WTC11 (cell line): ENCODE results near the gene PRRC2C. TPM values are rescaled to one million over a fixed set of nuclear protein-coding genes. Genes with fewer than 3 reads are reported as not detected.

Experiments used
- ATAC-seq: fragments of 200-7000 bp; cut with Tn5 transposase; 2 replicates; pipeline ENCODE4 v1.10.0; 2021; ENCODE audit warnings: mild to moderate bottlenecking, moderate library complexity
- CTCF ChIA-PET: fragments of 300-600 bp; sonication (Branson Sonifier 250); formaldehyde crosslinking; loops from one replicate; lab custom pipeline; 2021; ENCODE audit warnings: antibody characterized with exemption; lab: Charles Lee
- POLR2A ChIA-PET: fragments of 350-600 bp; sonication (Branson Sonifier 250); formaldehyde crosslinking; loops from one replicate; lab custom pipeline; 2021; ENCODE audit warnings: antibody characterized with exemption; lab: Charles Lee
- DNase-seq: peaks from one replicate; pipeline ENCODE4 v3.0.0; 2021; ENCODE audit warnings: low spot score
- H3K27ac Mint-ChIP-seq: 2 replicates; pipeline ENCODE4 v1.8.0; 2021; ENCODE audit warnings: mixed read lengths
- H3K27me3 Mint-ChIP-seq: 2 replicates; pipeline ENCODE4 v1.8.0; 2021; ENCODE audit warnings: low read depth, mild to moderate bottlenecking, moderate library complexity, mixed read lengths
- H3K36me3 Mint-ChIP-seq: 2 replicates; pipeline ENCODE4 v1.8.0; 2021; ENCODE audit warnings: mixed read lengths
- H3K4me1 Mint-ChIP-seq: 2 replicates; pipeline ENCODE4 v1.8.0; 2022; ENCODE audit warnings: mixed read lengths
- H3K4me3 Mint-ChIP-seq: 2 replicates; pipeline ENCODE4 v1.8.0; 2021; ENCODE audit warnings: mild to moderate bottlenecking, moderate library complexity, mixed read lengths
- H3K9me3 Mint-ChIP-seq: 2 replicates; pipeline ENCODE4 v1.8.0; 2021; ENCODE audit warnings: mixed read lengths
- AR ChIP-seq: fragments of 250-450 bp; sonication (Bioruptor Pico); IDR thresholded peaks from 2 replicates; pipeline ENCODE4 v1.9.0; 2021; ENCODE audit warnings: mild to moderate bottlenecking
- ATF1 ChIP-seq: sonication (generic); formaldehyde crosslinking; IDR thresholded peaks from 2 replicates; pipeline ENCODE4 v1.8.1; 2023; ENCODE audit warnings: mild to moderate bottlenecking, moderate library complexity, missing genetic modification reagents
- ATF2 ChIP-seq: sonication (generic); formaldehyde crosslinking; IDR thresholded peaks from 2 replicates; pipeline ENCODE4 v1.8.1; 2022; ENCODE audit warnings: low read depth, missing genetic modification reagents, borderline replicate concordance
- ATF3 ChIP-seq: sonication (generic); formaldehyde crosslinking; conservative IDR thresholded peaks from 2 replicates; pipeline ENCODE4 v1.8.1; 2022; ENCODE audit warnings: mild to moderate bottlenecking, missing genetic modification reagents
- CREM ChIP-seq: sonication (generic); formaldehyde crosslinking; IDR thresholded peaks from 2 replicates; pipeline ENCODE4 v1.8.1; 2022; ENCODE audit warnings: mild to moderate bottlenecking, missing genetic modification reagents, moderate library complexity
- ERG ChIP-seq: fragments of 250-450 bp; sonication (Bioruptor Pico); IDR thresholded peaks from 2 replicates; pipeline ENCODE4 v1.8.0; 2021; ENCODE audit warnings: mild to moderate bottlenecking
- MLX ChIP-seq: sonication (generic); formaldehyde crosslinking; IDR thresholded peaks from 2 replicates; pipeline ENCODE4 v1.8.1; 2023; ENCODE audit warnings: mild to moderate bottlenecking, missing genetic modification reagents, moderate library complexity
- NFE2L1 ChIP-seq: sonication (generic); formaldehyde crosslinking; IDR thresholded peaks from 2 replicates; pipeline ENCODE4 v1.8.1; 2023; ENCODE audit warnings: missing genetic modification reagents
- NFYB ChIP-seq: sonication (generic); formaldehyde crosslinking; conservative IDR thresholded peaks from 2 replicates; pipeline ENCODE4 v1.8.0; 2022; ENCODE audit warnings: low read depth, missing genetic modification reagents
- NR3C1 ChIP-seq: sonication (generic); formaldehyde crosslinking; conservative IDR thresholded peaks from 2 replicates; pipeline ENCODE4 v1.8.1; 2023; ENCODE audit warnings: low read depth, mild to moderate bottlenecking, missing genetic modification reagents
- PRDM15 ChIP-seq: sonication (generic); formaldehyde crosslinking; IDR thresholded peaks from 2 replicates; pipeline ENCODE4 v1.8.0; 2022; ENCODE audit warnings: missing genetic modification reagents
- PRRX2 ChIP-seq: fragments of 250-450 bp; sonication (Bioruptor Pico); IDR thresholded peaks from 2 replicates; pipeline ENCODE4 v1.8.0; 2021; ENCODE audit warnings: mild to moderate bottlenecking
- STAT6 ChIP-seq: sonication (generic); formaldehyde crosslinking; conservative IDR thresholded peaks from 2 replicates; pipeline ENCODE4 v1.8.1; 2023; ENCODE audit warnings: mild to moderate bottlenecking, low read depth, missing genetic modification reagents, moderate library complexity
- TP53 ChIP-seq: sonication (generic); formaldehyde crosslinking; IDR thresholded peaks from 2 replicates; pipeline ENCODE4 v1.8.1; 2023; ENCODE audit warnings: mild to moderate bottlenecking, missing genetic modification reagents
- USF2 ChIP-seq: sonication (generic); formaldehyde crosslinking; IDR thresholded peaks from 2 replicates; pipeline ENCODE4 v1.8.1; 2023; ENCODE audit warnings: mild to moderate bottlenecking, missing genetic modification reagents, moderate library complexity
- ZBTB21 ChIP-seq: sonication (generic); formaldehyde crosslinking; IDR thresholded peaks from 2 replicates; pipeline ENCODE4 v1.8.1; 2023; ENCODE audit warnings: mild to moderate bottlenecking, missing genetic modification reagents, borderline replicate concordance
- ZNF423 ChIP-seq: fragments of 250-450 bp; sonication (Bioruptor Pico); IDR thresholded peaks from 2 replicates; pipeline ENCODE4 v2.1.2; 2022; ENCODE audit warnings: mild to moderate bottlenecking, moderate library complexity
- ZSCAN18 ChIP-seq: fragments of 250-450 bp; sonication (Bioruptor Pico); IDR thresholded peaks from 2 replicates; pipeline ENCODE4 v2.1.2; 2022; ENCODE audit warnings: mild to moderate bottlenecking, moderate library complexity
- total RNA-seq: library from RNA; stranded (reverse); gene quantifications from 3 replicates; pipeline ENCODE4 v1.2.3, GENCODE V29; 2021

The PRRC2C gene
- total RNA-seq, 1 experiment from 2014 or later, result 236 TPM

GRCh38 chr1:171583591-171584201, 98.4 kb downstream of the PRRC2C start (continued):
- TF ChIP-seq AR (no peak), PRRX2 (CRISPR knock-in tag) (no peak), STAT6 (CRISPR knock-in tag) (no peak), ZNF423 (CRISPR knock-in tag) (no peak), ZSCAN18 (CRISPR knock-in tag) (no peak), NFE2L1 (CRISPR knock-in tag) (no peak), ERG (no peak)

- H3K4me1 Mint-ChIP-seq, result no peaks in the 10 kb centered on the region
- TF ChIP-seq ATF1 (CRISPR knock-in tag) (no peak), TP53 (CRISPR knock-in tag) (no peak), NR3C1 (CRISPR knock-in tag) (no peak), NFYB (CRISPR knock-in tag) (no peak), CREM (no peak), ATF3 (CRISPR knock-in tag) (no peak), USF2 (CRISPR knock-in tag) (no peak)
- no peaks in the 10 kb centered on the region for H3K9me3 Mint-ChIP-seq
- 0 out of 2 replicates have a peak overlapping the region, but pooled peaks have one; percentile 44 for H3K27ac Mint-ChIP-seq
- ATAC-seq, result no peak
- peaks cover 70% of the 10 kb centered on the region for H3K36me3 Mint-ChIP-seq
- no peaks in the 10 kb centered on the region for H3K27me3 Mint-ChIP-seq
- no peak for DNase-seq
- no peak overlapping the region for H3K4me3 Mint-ChIP-seq
- ChIA-PET CTCF (no interaction called here), POLR2A (interaction anchor here (0.6 kb wide), 1 partner anchor 1587 kb away, joined by 3 read pairs; no protein-coding TSS in a partner anchor)
Observed at GRCh38 chr1:171585715-171586114, 100.4 kb downstream of the PRRC2C start.

- no peaks in the 10 kb centered on the region for H3K27me3 Mint-ChIP-seq
- H3K4me3 Mint-ChIP-seq, result no peak overlapping the region
- CTCF ChIA-PET, result no interaction called here
- ATAC-seq, result no peak
- no peak overlapping the region for H3K27ac Mint-ChIP-seq
- H3K36me3 Mint-ChIP-seq, result peaks cover 83% of the 10 kb centered on the region
- H3K9me3 Mint-ChIP-seq, result no peaks in the 10 kb centered on the region
- no peaks in the 10 kb centered on the region for H3K4me1 Mint-ChIP-seq
- DNase-seq, result no peak
- POLR2A ChIA-PET, result no interaction called here
- TF ChIP-seq PRDM15 (CRISPR knock-in tag) (no peak), MLX (CRISPR knock-in tag) (no peak), ZBTB21 (no peak), ATF2 (CRISPR knock-in tag) (no peak)
Observed at GRCh38 chr1:171588230-171588629, 102.9 kb downstream of the PRRC2C start.
